Left hindlimb (tissue), 1 donor: Measurements from ENCODE around the gene PDE3A.

ENCODE experiments used
- DNase-seq: peaks from one replicate; pipeline ENCODE4 v3.0.0-alpha.2; 2018

The PDE3A gene

DNA sequence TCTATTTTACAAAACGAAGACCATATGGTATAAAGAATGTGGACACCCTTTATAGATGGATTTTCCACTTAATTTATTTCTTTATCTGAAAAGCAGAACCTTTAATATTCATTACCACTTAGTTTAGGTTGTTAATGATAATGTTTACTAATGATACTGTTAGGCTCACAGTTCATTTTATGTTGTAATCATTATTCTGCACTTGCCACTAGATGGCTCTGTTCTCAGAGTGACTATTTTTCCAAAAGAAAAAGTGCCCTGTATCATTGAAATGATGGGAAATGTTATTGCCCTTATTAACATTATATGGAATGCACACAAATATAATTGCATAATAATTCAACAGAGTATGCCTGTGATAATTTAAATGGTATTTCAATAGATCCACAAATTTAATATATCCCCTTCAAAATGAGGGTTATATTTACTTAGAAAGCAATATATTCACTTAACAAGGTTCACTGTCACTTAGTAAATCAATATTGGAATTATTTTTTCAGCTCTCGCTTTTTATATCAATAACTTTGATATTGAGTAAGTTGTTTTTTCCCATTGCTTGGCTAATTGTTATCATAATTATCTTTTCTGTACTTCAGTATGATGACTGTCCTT is 95.7 kb downstream of the PDE3A start:
- no peak for DNase-seq

DNA sequence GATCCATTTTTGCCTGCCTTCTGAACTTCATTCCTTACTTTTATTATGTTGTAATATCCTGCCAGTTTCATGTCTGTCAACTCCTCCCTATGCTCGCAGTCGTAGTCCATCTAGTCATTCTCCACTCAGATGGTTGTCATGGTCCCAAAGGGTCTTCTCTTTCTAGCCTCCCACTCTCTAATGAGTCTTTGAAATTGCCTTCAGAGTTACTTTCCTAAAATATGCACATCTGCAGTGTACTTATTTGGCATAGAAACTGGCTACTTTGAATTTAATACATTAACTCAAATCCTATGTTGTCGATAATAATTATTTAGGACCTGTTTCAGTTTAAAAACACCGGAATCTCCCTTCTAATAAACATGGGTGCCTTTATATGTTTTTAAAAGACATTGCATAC is 101.0 kb downstream of the PDE3A start:
- no peak for DNase-seq

DNA sequence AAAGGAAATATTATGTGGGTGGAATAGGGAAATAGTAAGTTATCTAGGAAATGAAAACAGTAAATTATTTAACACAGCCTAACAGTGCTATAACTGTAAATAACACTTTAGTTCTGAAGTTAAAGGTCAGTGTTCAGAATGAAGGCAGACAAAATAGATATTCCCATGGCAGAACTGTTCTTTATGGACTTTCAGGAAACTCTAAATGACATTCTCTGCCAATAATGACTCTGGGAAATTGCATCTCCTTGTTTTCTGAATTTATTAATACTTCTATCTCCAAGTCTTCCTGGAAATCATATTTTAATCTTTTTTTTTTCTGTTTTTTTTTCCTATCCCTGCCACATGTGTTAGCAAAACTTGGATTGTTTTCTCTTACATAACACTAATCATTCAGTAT is 101.4 kb downstream of the PDE3A start:
- DNase-seq, result no peak

DNA sequence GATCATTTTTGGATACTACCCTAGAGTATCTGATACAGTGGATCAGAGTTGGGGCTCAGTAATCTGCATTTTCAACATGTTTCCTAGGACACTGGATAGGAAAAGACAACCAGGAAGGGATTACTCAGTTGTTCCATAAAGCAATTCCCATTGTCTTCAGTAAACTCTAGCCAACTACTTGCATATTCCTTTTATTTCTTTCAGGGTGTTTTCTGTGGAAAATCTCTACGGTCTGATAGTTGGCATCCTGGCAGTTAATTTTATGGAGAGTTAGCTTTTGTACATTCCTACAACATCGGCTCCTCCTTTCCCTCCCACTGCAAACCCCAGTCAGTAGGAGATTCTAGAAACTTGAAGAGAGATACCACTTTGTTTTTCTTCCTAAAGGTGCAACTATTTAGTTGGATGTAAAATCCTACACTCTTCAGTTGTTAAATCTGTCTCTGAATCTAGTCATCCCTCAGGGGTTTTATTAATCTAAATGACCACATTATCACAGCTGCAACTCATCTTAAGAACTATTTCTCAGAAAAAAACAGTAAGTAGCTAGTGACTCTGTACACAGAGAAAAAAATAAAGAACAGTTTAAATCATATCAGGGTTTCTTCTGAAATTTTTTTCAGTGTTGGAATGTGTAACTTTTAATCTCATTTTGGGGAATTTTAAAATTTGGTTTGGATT is 103.9 kb downstream of the PDE3A start:
- no peak for DNase-seq

DNA sequence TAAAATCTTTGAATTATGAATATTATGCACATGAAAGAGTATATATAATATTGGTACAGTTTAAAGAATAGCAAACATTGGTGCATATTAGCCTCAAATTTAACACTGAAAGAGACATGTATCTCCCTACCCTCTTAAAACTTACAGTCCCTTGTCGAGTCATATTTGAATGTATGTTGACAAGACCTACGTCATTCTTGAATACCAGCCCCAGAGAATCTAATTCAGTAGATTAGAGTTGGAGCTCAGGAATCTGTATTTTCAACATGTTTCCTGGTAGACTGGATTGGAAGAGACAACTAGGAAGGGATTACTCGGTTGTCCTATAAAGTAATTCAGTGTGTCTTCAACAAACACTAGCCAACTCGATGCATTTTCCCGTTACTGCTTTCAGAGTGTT is 104.8 kb downstream of the PDE3A start:
- no peak for DNase-seq

DNA sequence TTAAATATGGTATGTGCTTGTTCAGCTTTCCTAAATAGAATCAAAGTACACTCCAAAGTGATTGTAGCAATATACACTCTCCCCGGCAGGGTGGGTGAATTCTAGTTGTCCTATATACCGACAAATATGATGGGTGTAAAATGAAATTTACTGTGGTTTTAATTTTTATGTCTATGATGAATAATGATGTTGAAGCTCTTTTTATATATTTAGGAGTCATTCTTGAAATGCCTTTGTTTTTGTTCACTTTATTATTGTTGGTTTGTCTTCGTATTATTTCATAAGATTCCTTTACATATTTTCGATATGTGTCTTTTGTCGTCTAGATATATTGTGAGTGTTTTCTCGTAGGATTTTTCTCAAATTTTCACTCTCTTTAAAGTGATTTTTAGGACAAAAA is 105.7 kb downstream of the PDE3A start:
- DNase-seq, result no peak

DNA sequence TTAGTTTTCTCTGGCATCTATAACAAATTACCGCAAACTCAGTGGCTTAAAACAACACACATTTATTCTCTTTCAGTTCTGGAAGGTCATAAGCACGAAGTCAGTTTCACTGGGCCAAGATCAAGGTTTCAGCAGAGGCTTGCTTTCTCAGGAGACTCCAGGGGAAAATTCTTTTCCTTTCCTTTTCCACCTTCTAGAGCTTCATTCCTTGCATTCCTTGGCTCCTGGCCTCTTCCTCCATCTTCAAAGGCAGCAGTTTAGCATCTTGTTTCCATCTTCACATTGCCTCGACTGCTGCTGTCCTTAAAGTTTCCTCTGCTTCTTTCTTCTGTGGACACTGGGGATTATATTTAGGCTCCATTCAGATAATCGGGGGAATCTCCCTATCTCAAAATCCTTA is 106.1 kb downstream of the PDE3A start:
- no peak for DNase-seq

- no peak for DNase-seq
Observed at GRCh38 chr12:20475542-20475941, 107.2 kb downstream of the PDE3A start.

DNA sequence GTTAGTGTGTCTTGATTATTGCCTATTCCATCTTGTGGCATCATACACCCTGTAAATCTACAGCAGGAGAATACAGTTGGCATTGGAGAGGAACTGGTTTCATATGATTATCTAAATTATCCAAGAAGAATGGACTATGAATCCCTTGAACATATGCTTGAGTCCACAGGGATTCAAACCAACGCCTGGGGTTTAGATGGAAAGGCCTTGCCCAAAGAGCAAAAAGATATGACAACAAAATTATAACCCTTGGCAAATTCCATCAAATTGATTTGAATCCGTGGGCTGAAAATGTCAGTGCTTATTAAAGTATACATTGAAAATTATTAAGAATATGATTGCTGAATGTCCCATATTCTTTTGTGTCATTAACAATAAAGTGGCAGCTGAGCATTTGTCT is 108.2 kb downstream of the PDE3A start:
- no peak for DNase-seq

- DNase-seq, result no peak
Observed at GRCh38 chr12:20477255-20477654, 108.9 kb downstream of the PDE3A start.

DNA sequence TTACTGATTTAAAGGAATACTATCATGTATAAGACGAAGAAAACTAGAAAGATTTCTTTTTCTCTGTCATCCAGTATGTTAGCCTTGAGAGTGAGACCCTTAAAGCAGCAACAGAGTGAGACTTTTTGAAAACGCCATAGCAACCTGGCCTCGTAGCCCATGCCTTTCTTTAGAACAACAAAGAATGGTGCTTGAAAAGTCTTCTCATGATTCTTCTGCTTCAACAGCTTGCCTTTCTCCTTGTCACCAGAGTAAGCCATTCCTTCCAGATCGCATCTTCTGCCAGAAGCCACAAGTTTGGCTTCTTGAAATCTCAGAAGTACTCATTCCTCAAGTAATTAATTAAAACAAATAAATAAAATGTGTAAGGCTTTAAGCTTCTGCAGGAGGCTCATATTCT is 109.3 kb downstream of the PDE3A start:
- DNase-seq, result no peak

- no peak for DNase-seq
Observed at GRCh38 chr12:20482491-20483054, 114.2 kb downstream of the PDE3A start.

GRCh38 chr12:20483776-20484175 is 115.4 kb downstream of the PDE3A start:
- DNase-seq, result no peak

GRCh38 chr12:20486233-20486632 is 117.9 kb downstream of the PDE3A start:
- no peak for DNase-seq

DNA sequence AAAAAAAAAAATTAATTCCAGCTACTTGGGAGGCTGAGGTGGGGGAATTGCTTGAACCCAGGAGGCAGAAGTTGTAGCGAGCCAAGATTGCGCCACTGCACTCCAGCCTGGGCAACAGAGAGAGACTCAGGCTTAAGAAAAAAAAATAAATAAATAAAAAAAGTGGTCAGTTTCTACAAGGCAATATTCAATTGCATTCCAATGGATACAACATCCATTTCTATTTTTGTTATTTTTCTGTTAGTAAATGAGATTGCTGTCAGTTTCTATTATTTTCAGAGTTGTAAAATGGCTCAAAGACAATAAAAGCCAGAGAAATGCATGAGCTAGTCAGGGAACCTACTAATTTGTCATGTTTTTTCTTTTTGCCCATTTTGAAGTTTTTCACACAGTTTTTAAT is 119.2 kb downstream of the PDE3A start:
- no peak for DNase-seq

DNA sequence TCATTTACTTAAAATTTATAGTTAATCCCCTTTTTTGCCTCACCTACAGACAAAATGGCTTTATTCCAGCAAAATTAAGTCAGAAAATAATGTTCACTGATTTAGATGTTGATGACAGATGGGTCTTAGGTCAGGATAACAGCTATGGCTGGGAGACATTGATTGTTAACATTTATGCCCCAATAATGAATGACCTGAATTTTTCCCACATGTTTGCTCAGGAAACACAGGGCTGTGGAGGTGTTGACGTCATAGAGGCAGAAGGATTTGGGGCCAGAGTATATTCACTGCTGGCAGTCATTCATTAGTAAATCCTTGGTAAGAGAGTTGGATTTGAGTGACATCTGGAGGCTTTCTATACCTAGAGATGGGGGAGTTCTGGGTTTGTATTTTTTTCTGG is 121.3 kb downstream of the PDE3A start:
- no peak for DNase-seq

- no peak for DNase-seq
Observed at GRCh38 chr12:20490213-20490612, 121.9 kb downstream of the PDE3A start.

- DNase-seq, result no peak
Observed at GRCh38 chr12:20491290-20491689, 123.0 kb downstream of the PDE3A start.

DNA sequence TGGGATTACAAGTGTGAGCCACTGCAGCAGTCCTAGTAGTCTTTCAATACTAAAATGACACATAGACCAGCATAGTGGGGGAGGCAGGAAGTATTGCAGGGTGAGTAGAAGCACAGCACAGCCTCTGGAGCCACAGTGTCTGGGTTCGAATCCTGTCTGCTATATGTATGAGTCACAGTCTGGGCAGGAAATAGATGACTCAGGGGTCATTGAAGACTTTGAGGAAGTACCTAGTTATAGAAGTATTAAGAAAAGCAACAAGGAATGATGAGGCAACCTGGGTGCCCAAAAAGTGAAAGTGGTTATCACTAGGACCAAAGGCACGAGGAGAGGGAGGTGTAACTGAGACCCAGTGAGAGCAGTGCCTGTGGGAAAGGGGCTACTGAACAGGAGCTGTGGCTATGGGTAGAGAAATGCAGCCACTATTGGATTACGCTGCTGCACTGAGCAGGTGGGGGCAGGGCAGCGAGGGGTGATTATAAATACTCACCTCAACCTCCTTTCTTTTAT is 124.0 kb downstream of the PDE3A start:
- no peak for DNase-seq

DNA sequence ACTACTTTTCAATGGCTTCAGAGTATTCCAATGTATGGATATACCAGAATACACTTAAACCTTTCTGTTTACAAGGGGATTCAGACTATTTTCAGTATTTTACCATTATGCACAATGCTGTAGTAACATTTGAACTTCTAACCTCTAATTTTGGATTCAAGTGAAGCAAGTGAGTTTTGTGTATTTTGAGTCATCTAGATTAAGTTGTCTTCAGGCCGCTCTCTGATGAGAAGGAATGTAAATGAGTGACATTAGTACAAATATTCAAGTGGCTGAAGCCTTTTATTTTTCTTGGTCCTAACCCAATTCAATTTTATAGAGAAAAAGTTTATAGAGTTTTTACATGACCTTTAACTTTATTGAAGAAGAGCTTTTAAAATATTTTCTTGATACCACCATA is 125.6 kb downstream of the PDE3A start:
- no peak for DNase-seq

- DNase-seq, result no peak
Observed at GRCh38 chr12:20494851-20495250, 126.5 kb downstream of the PDE3A start.

DNA sequence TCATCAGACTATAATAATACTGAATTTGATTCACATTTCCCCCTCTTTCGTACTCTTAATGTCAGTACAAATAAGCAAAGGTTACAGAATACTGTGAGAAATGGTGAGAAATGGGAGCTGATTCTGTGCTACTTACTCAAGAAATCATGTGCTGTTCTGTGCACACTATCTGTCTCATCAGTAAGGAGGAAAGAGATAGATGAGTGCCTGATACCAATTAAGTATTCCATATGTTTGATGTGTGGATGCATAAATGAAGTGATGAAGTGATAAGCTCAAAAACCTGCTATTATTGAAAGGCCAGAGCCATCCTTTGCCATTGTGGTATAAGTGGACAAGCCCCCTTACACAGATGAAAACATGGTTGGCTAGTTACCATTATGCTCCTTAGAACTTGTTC is 127.7 kb downstream of the PDE3A start:
- DNase-seq, result no peak

DNA sequence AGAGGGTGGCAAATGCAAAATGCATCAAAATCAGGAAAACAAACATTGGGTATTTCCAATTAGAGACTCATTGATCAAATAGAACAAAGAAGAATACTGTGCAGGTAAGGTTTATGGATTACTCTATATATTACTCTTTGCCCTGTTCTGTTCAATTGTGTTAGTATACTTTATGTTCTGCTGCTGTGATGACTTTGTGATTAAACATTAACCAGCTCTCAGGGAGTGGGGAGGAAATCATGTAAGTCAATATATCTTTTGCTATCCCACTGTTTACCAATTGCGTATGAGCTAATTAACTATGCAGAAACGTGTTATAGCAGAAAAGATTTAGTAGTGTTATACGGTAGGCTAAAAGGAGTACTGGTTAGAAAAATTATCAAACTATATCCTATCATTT is 129.4 kb downstream of the PDE3A start:
- no peak for DNase-seq

GRCh38 chr12:20501958-20502357 is 133.6 kb downstream of the PDE3A start:
- no peak for DNase-seq

GRCh38 chr12:20503858-20504257 is 135.5 kb downstream of the PDE3A start:
- no peak for DNase-seq
